ENCODE measurements around the gene ERBB2.
A peak's percentile ranks its signal among the peaks of the same experiment; 100 is the strongest.

The ERBB2 gene

GRCh38 chr17:39729280-39729851 lies 29.5 kb downstream of the ERBB2 start:
- DNase-seq: no peak

DNA sequence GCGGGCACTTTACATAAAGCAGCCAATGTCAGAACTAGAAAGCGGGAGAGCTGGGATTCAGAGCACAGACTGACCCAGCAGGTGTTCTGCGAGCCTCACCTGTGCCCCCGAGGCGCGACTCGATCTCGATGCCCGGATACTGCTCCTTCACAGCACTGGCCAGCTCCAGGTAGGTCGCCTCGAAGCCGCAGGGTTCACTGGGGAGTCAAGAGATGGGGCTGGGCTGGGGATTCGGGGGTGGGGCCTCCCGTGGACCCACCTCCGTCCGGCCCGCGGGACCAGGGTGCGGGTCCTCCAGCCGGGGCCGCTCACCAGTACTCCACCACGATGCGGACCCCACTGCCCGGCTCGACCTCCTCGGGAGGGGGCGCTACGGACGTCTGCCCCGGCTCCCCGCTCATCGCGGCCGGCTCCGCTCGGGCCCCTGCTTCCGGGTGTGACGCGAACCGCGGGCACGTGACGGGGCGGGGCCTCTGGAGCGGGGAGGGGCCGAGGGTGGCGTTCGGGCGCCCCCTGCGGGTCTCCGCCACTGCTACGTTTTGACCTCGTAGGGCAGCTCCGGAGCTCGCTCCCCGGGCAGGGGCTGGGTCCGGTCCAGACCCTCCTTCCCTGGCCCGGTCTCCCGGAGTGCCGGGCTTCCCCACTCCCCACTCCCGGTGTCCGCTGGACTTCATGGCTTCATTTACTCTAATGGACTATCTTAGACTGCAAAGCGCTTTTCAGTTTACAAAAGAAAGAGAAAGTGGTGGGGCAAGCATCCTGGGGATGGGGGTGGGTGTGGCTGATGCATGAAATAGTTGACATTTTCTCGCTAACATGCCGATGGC lies 30.4 kb downstream of the ERBB2 start, which contains the start of gene MIEN1:
Gene MIEN1, minus strand, starts transcription at position 438 of the 827 bp plus-strand sequence. Its CDS starts 37 bp downstream, at position 401.
- peak; percentile 66 to 81 for DNase-seq

- no peak for DNase-seq
Observed at GRCh38 chr17:39732586-39732985, 32.7 kb downstream of the ERBB2 start.

- DNase-seq: no peak
Observed at GRCh38 chr17:39735882-39736281, 36.0 kb downstream of the ERBB2 start.

GRCh38 chr17:39736319-39737165 lies 36.7 kb downstream of the ERBB2 start:
- DNase-seq: no peak

GRCh38 chr17:39737206-39737759 lies 37.4 kb downstream of the ERBB2 start:
- DNase-seq: no peak

DNA sequence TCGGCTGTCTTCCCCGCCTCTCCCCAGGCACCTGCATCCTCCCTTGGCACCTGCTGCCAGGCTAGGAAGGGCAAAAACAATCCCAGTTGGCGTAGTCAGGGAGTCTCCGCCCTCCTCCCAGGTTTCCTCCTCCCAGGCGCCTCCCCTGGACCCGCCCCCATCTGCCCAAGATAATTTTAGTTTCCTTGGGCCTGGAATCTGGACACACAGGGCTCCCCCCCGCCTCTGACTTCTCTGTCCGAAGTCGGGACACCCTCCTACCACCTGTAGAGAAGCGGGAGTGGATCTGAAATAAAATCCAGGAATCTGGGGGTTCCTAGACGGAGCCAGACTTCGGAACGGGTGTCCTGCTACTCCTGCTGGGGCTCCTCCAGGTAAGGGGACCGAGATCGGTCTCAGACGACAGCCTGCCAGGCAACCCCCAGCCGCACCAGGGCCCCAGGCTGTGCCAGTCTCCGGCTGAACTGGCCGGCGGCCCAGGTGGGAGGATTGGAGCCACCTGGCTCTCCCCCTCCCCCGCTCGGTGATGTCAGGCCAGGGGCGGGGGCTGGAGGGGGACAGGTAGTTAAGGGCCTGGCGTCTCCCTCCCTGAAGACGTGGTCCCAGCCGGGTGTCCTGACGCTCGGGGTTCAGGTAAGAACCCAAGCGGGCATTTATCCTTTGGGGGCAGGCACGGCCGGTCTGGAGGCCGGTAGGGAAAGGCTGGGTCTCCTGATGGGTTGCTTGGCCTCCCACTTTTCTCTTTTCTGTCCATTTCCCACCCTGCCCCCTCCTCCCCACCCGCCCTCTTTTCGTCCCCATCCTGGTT lies 38.1 kb downstream of the ERBB2 start, which contains the start of gene GRB7:
Gene GRB7, plus strand, starts transcription at position 179 of the 808 bp plus-strand sequence. CDS start 4,364 bp downstream, outside the sequence.
- DNase-seq: peak in 1 of 2 experiments; percentile 12

DNA sequence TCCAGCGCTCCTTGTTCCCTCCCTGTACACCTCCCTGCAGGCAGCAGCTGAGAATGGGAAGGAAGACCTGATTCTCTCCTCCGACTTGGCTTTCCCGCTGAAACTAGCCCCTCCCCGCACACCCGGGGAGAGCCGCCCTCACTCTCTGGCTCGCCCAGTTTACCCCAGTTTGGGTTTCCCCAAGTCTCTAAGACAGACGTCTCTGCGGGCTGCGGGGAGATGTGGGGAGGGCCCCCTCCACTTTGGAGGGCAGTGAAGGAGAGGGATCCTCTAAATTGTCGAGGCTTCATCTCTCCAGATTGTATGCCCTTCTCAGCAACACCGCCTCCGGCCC lies 38.7 kb downstream of the ERBB2 start:
- DNase-seq: peak in 1 of 2 experiments; percentile 42

DNA sequence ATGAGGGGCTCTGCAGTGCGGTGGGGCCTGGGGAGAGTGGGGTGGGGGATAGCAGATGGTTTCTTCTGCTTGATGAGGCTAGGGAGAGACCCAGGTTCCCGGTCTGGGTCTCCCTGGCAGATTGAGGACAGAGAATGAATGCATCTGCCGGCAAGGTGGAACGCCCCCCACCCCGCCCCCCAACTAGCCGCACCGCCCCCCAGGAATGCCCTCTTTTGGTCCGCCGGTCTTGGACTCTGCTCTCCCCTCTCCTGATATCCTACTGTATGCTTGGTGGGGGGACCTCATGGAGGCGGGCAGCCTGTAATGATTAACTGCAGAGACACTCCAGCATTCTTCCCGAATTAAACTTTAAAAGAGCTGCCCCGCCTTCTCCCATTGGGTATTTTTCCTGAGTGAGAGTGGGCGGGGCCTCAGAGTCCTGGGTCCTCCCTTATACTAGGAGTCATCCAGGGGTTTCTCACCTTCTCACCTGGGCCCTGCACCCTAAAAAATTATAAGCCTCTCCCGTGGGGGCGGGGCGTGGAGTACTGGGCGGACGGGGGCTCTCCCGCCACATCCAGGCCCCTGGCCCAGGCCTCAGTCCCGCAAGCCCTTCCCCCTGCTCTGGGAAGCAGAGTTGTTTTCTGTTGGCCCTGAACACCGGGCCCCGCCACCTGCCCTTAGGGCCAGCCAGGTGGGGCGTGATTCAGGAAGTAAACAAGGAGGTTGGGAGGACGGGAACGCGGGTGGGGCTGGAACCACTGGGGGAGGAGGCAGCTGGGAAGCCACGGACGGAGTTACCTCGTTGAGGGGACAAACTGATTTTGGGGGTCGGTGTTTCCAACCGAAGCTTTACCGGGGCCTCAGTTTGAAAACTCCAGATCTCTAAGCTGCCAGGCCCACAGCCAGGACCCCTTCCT lies 39.4 kb downstream of the ERBB2 start:
- DNase-seq: peak in 1 of 2 experiments; percentile 14

- DNase-seq: no peak
Observed at GRCh38 chr17:39739885-39740356, 40.1 kb downstream of the ERBB2 start.

GRCh38 chr17:39740357-39741111 lies 40.7 kb downstream of the ERBB2 start:
- no peak for DNase-seq

DNA sequence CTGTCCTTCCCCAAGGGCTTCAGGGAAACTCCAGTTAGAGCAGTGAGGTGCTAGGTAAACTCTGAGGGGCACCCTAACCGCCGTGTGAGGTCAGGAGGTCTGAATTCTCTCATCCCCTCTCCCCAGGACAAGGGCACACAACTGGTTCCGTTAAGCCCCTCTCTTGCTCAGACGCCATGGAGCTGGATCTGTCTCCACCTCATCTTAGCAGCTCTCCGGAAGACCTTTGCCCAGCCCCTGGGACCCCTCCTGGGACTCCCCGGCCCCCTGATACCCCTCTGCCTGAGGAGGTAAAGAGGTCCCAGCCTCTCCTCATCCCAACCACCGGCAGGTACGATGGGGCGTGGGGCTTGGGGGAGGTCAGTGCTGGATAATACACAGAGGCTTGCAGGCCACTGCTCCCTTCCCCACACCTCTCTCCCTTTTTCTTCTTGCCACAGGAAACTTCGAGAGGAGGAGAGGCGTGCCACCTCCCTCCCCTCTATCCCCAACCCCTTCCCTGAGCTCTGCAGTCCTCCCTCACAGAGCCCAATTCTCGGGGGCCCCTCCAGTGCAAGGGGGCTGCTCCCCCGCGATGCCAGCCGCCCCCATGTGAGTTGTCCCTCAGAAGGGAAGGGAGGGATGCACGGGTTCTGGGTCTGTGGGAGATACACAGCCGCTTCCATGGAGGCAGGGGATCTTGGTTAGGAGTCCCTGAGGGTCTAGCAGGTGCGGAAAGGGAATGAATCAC lies 42.4 kb downstream of the ERBB2 start:
- DNase-seq: no peak

DNA sequence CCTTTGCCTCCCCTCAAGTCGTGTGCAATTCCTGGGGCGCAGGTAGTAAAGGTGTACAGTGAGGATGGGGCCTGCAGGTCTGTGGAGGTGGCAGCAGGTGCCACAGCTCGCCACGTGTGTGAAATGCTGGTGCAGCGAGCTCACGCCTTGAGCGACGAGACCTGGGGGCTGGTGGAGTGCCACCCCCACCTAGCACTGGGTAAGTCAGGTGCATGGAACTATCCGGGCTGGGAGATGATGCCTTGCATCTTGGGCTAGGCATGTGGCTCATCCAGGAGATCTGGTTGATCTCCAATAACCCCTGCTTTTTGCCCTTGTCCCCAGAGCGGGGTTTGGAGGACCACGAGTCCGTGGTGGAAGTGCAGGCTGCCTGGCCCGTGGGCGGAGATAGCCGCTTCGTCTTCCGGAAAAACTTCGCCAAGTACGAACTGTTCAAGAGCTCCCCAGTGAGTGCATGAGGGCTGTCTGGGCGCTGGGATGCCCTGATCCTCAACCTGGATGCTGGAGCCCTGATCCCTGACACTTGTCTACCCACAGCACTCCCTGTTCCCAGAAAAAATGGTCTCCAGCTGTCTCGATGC lies 43.1 kb downstream of the ERBB2 start:
- DNase-seq: no peak

DNA sequence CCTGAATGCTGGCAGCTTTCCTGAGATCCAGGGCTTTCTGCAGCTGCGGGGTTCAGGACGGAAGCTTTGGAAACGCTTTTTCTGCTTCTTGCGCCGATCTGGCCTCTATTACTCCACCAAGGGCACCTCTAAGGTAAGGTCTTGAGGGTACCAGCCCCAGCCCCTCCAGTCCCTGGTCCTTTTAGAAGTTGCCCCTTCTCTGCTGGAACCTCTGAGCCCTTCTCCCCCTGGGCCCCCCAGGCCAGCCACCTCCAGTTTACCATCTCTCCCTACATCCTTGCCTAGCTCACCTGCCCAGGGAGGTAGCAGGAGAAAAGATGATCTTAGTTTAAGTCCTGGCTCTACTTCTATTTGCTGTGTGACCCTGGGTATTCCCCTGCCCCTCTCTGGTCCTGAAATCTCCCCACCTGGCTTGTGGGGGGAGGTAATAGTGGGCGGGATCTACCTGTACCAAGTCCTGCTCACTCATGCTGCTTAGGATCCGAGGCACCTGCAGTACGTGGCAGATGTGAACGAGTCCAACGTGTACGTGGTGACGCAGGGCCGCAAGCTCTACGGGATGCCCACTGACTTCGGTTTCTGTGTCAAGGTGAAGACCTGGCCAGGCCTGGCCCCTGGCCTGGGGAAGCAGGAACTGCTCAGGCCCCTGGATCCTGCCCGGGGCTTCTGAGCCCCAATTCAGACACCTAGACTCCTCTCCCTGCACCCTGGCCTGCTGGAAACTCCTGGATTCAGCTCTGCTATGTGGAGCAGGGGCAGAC lies 44.4 kb downstream of the ERBB2 start:
- DNase-seq: no peak

DNA sequence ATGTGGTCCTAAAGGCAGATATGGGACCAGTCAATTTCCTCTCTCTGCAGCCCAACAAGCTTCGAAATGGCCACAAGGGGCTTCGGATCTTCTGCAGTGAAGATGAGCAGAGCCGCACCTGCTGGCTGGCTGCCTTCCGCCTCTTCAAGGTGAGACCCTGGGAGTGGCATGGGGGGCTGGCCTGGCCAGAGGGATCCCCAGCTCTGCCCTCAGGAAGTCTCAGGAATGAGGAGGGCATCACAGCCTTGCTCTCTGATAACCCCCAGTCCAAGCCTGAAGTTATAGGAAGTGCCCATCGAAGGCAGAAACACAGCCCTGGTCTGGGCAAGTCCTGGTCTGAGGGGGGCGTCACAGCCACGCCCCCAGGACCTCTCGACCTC lies 45.0 kb downstream of the ERBB2 start:
- no peak for DNase-seq

GRCh38 chr17:39745335-39746144 lies 45.7 kb downstream of the ERBB2 start:
- no peak for DNase-seq

DNA sequence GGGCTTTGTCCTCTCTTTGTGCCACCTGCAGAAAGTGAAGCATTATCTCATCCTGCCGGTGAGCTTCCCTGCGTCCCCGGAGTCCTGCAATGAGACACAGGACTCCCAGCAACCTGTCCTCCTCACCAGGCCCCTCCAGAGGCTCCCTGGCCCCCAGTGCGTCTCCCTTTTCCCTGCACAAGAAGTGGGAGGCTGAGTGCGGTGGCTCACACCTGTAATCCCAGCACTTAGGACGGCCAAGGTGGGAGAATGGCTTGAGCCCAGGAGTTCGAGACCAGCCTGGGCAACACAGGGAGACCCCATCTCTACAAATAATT lies 46.2 kb downstream of the ERBB2 start:
- DNase-seq: no peak

DNA sequence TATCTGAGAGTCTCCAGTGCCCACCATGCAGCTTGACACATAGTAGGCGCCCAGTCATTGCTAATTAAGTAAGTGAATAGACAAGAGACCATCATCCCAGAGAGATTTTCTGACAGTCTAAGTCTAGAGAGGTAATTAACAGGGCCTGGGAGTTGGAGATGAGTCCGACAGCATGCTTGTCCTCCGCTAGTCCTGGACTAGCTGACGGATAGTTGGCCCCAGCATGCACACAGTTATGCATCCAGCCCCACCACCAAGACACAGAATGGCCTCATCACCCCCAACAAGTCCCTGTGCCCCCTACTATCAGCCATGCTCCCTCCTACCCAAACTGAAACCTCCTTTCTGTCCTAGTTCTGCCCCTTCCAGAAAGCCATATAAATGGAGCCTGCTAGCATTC lies 47.9 kb downstream of the ERBB2 start:
- no peak for DNase-seq

Measured in NCI-H524 (cell line).